Colonic mucosa (tissue), 4 donors: Measurements from ENCODE around the gene STAB2. TPM values are rescaled to one million over a fixed set of nuclear protein-coding genes. Genes with fewer than 3 reads are reported as not detected.

ENCODE experiments used
- DNase-seq: peaks from one replicate; pipeline ENCODE4 v3.0.0-alpha.2; 2020
- H3K27ac ChIP-seq: fragments of 200-600 bp; one replicate; pipeline ENCODE4 v1.8.0; 2021
- H3K27me3 ChIP-seq: fragments of 200-600 bp; one replicate; pipeline ENCODE4 v1.8.0; 2021
- H3K36me3 ChIP-seq: fragments of 200-600 bp; one replicate; pipeline ENCODE4 v1.8.0; 2021
- H3K4me1 ChIP-seq: fragments of 200-600 bp; one replicate; pipeline ENCODE4 v1.8.0; 2021; ENCODE audit warnings: mild to moderate bottlenecking
- H3K4me3 ChIP-seq: fragments of 200-600 bp; one replicate; pipeline ENCODE4 v1.8.0; 2021
- H3K9ac ChIP-seq, 2 donors: one replicate each; pipeline ENCODE4 v1.7.0; 2013; ENCODE audit warnings: control low read depth in 2 of 2, low read depth in 2 of 2, low read length in 2 of 2
- H3K9me3 ChIP-seq: fragments of 200-600 bp; one replicate; pipeline ENCODE4 v1.8.0; 2021
- CTCF ChIP-seq: fragments of 200-600 bp; IDR thresholded peaks from one replicate; pipeline ENCODE4 v1.8.0; 2022; ENCODE audit warnings: antibody characterized with exemption, mild to moderate bottlenecking
- intact Hi-C: fragments of 100-400 bp; cut with DNase I; formaldehyde crosslinking; loops from one replicate; pipeline ENCODE4 v1.14.1; 2022
- total RNA-seq, 2 donors: library from RNA; stranded (reverse); fragmentation: NEBNext Ultra II Directional in 1 of 2; extraction: Animal tissue kit (Norgen Biotek cat#: 25700) in 1 of 2; gene quantifications; one replicate each; pipeline ENCODE4 v1.2.1, GENCODE V29; 2021
- donor health status: healthy.
- donor health status: DM: no; HTN: no; CAD: no.
- donor health status: DM: no; HTN: no; CAD: no.

STAB2 gene
- total RNA-seq, 2 donors from 2014 or later: 0.56 to 1.0 TPM

- no peaks in the 10 kb centered on the region for H3K4me1 ChIP-seq
- no peak for TF ChIP-seq CTCF
- no peaks in the 10 kb centered on the region for H3K36me3 ChIP-seq
- no peak overlapping the region for H3K9ac ChIP-seq
- no peak for DNase-seq
- no peaks in the 10 kb centered on the region for H3K9me3 ChIP-seq
- intact Hi-C loops: no loop called here
- no peak overlapping the region for H3K27ac ChIP-seq
- H3K27me3 ChIP-seq: no peaks in the 10 kb centered on the region
- no peak overlapping the region for H3K4me3 ChIP-seq
Observed at GRCh38 chr12:103728323-103728722, 141.2 kb downstream of the STAB2 start.

- no peak overlapping the region for H3K4me3 ChIP-seq
- no peak overlapping the region for H3K9ac ChIP-seq
- no peak overlapping the region for H3K27ac ChIP-seq
- H3K27me3 ChIP-seq: no peaks in the 10 kb centered on the region
- intact Hi-C loops: no loop called here
- TF ChIP-seq CTCF: no peak
- H3K36me3 ChIP-seq: no peaks in the 10 kb centered on the region
- H3K4me1 ChIP-seq: no peaks in the 10 kb centered on the region
- H3K9me3 ChIP-seq: no peaks in the 10 kb centered on the region
- no peak for DNase-seq
Observed at GRCh38 chr12:103729499-103729898, 142.4 kb downstream of the STAB2 start.

GRCh38 chr12:103731539-103731938, 144.5 kb downstream of the STAB2 start:
- no peak for TF ChIP-seq CTCF
- no peak overlapping the region for H3K4me3 ChIP-seq
- no peaks in the 10 kb centered on the region for H3K27me3 ChIP-seq
- H3K9me3 ChIP-seq: no peaks in the 10 kb centered on the region
- H3K4me1 ChIP-seq: no peaks in the 10 kb centered on the region
- intact Hi-C loops: no loop called here
- no peaks in the 10 kb centered on the region for H3K36me3 ChIP-seq
- DNase-seq: no peak
- H3K27ac ChIP-seq: no peak overlapping the region
- no peak overlapping the region for H3K9ac ChIP-seq

GRCh38 chr12:103734863-103735262, 147.8 kb downstream of the STAB2 start:
- no peaks in the 10 kb centered on the region for H3K9me3 ChIP-seq
- H3K36me3 ChIP-seq: no peaks in the 10 kb centered on the region
- no peak for TF ChIP-seq CTCF
- no peak overlapping the region for H3K27ac ChIP-seq
- H3K9ac ChIP-seq: no peak overlapping the region
- H3K27me3 ChIP-seq: no peaks in the 10 kb centered on the region
- H3K4me1 ChIP-seq: no peaks in the 10 kb centered on the region
- DNase-seq: no peak
- intact Hi-C loops: no loop called here
- no peak overlapping the region for H3K4me3 ChIP-seq

- H3K9me3 ChIP-seq: no peaks in the 10 kb centered on the region
- no peaks in the 10 kb centered on the region for H3K36me3 ChIP-seq
- no peaks in the 10 kb centered on the region for H3K4me1 ChIP-seq
- no peak overlapping the region for H3K9ac ChIP-seq
- TF ChIP-seq CTCF: no peak
- no peaks in the 10 kb centered on the region for H3K27me3 ChIP-seq
- intact Hi-C loops: no loop called here
- no peak overlapping the region for H3K4me3 ChIP-seq
- DNase-seq: no peak
- H3K27ac ChIP-seq: no peak overlapping the region
Observed at GRCh38 chr12:103735291-103735690, 148.2 kb downstream of the STAB2 start.

GRCh38 chr12:103736572-103736971, 149.5 kb downstream of the STAB2 start:
- TF ChIP-seq CTCF: no peak
- no peaks in the 10 kb centered on the region for H3K36me3 ChIP-seq
- intact Hi-C loops: no loop called here

More at GRCh38 chr12:103736572-103736971, 149.5 kb downstream of the STAB2 start:
- Histone ChIP-seq H3K9me3 (no peaks in the 10 kb centered on the region), H3K27me3 (no peaks in the 10 kb centered on the region), H3K27ac (no peak overlapping the region), H3K4me3 (no peak overlapping the region), H3K4me1 (no peaks in the 10 kb centered on the region), H3K9ac (no peak overlapping the region)
- no peak for DNase-seq
